Measurements from ENCODE around the gene FIGNL2.

GRCh38 chr12:51883295-51883694 is 34.8 kb upstream of the FIGNL2 start:
- TF ChIP-seq EZH2 (IDR thresholded peaks at IDR 0.05; ENCODE audit: borderline replicate concordance, low read depth, low read length, poor library complexity, severe bottlenecking) (no peak), CTCF (conservative IDR thresholded peaks at IDR 0.05; ENCODE audit: low read depth, low read length) (no peak)

All from A673 (cell line).